Liver (tissue), 9 donors: ENCODE data around the gene PROX2. TPM values are rescaled to one million over a fixed set of nuclear protein-coding genes. Genes with fewer than 3 reads are reported as not detected.

Experiments
- DNase-seq: peaks from one replicate; pipeline ENCODE4 v3.0.0-alpha.2; 2017; ENCODE audit warnings: low spot score
- H3K27ac ChIP-seq, 2 donors: one replicate each; pipeline ENCODE4 v1.7.0; 2013; ENCODE audit warnings: inconsistent platforms in 2 of 2, low read length in 2 of 2, control low read depth in 1 of 2, low read depth in 1 of 2, mild to moderate bottlenecking in 1 of 2
- H3K27me3 ChIP-seq, 4 donors: one replicate each; pipeline versions ENCODE4 v1.6.1 to v1.7.0; 2013; ENCODE audit warnings: low read length in 3 of 4, inconsistent platforms in 1 of 4, mild to moderate bottlenecking in 1 of 4, moderate library complexity in 1 of 4; ENCODE audit not compliant: control insufficient read depth in 4 of 4, insufficient read depth in 4 of 4
- H3K36me3 ChIP-seq, 4 donors: one replicate each; pipeline versions ENCODE4 v1.6.1 to v1.7.0; 2013; ENCODE audit warnings: low read length in 3 of 4, mild to moderate bottlenecking in 3 of 4, low read depth in 1 of 4, moderate library complexity in 1 of 4; ENCODE audit not compliant: control insufficient read depth in 4 of 4, insufficient read depth in 3 of 4
- H3K4me1 ChIP-seq, 4 donors: one replicate each; pipeline versions ENCODE4 v1.6.1 to v1.7.0; 2013; ENCODE audit warnings: low read length in 3 of 4, mild to moderate bottlenecking in 3 of 4, moderate library complexity in 1 of 4; ENCODE audit not compliant: control insufficient read depth in 4 of 4, insufficient read depth in 4 of 4
- H3K4me3 ChIP-seq, 3 donors: one replicate each; pipeline versions ENCODE4 v1.6.1 to v1.7.0; 2013; ENCODE audit warnings: low read length in 3 of 3, control low read depth in 1 of 3, low read depth in 1 of 3, mild to moderate bottlenecking in 1 of 3
- H3K9ac ChIP-seq, 2 donors: one replicate each; pipeline ENCODE4 v1.7.0; 2013; ENCODE audit warnings: low read length in 2 of 2, mild to moderate bottlenecking in 2 of 2, moderate library complexity in 2 of 2, control low read depth in 1 of 2, low read depth in 1 of 2
- H3K9me3 ChIP-seq, 4 donors: one replicate each; pipeline versions ENCODE4 v1.6.1 to v1.7.0; 2013; ENCODE audit warnings: low read length in 3 of 4; ENCODE audit not compliant: control insufficient read depth in 4 of 4
- ATF3 ChIP-seq: IDR thresholded peaks from 2 replicates; pipeline ENCODE4 v1.6.1; 2016; ENCODE audit warnings: antibody characterized with exemption
- CTCF ChIP-seq: fragments of 150-350 bp; IDR thresholded peaks from 2 replicates; pipeline ENCODE4 v1.5.1; 2017; ENCODE audit warnings: improper control_type of control experiment, low read depth, low read length; ENCODE audit not compliant: missing input control
- EGR1 ChIP-seq, 2 donors: IDR thresholded peaks; 2 replicates each; pipeline ENCODE4 v1.6.1; 2016 to 2018; ENCODE audit warnings: antibody characterized with exemption in 2 of 2, low read depth in 2 of 2
- FOXA1 ChIP-seq: IDR thresholded peaks from 2 replicates; pipeline ENCODE4 v1.6.1; 2016; ENCODE audit warnings: antibody characterized with exemption
- FOXA2 ChIP-seq: IDR thresholded peaks from 2 replicates; pipeline ENCODE4 v1.6.1; 2016; ENCODE audit warnings: antibody characterized with exemption
- GABPA ChIP-seq, 2 donors: IDR thresholded peaks in 1 of 2; conservative IDR thresholded peaks in 1 of 2; 2 replicates each; pipeline ENCODE4 v1.6.1; 2016; ENCODE audit warnings: antibody characterized with exemption in 2 of 2, mild to moderate bottlenecking in 1 of 2, moderate library complexity in 1 of 2
- HNF4A ChIP-seq, 2 donors: conservative IDR thresholded peaks; 2 replicates each; pipeline ENCODE4 v1.6.1; 2016; ENCODE audit warnings: antibody characterized with exemption in 2 of 2, mild to moderate bottlenecking in 2 of 2
- HNF4G ChIP-seq: IDR thresholded peaks from 2 replicates; pipeline ENCODE4 v1.6.1; 2016; ENCODE audit warnings: antibody characterized with exemption
- JUND ChIP-seq, 2 donors: IDR thresholded peaks; 2 replicates each; pipeline ENCODE4 v1.6.1; 2016; ENCODE audit warnings: antibody characterized with exemption in 2 of 2
- MAX ChIP-seq: IDR thresholded peaks from 2 replicates; pipeline ENCODE4 v1.6.1; 2016; ENCODE audit warnings: antibody characterized with exemption
- NR2F2 ChIP-seq: IDR thresholded peaks from 2 replicates; pipeline ENCODE4 v1.6.1; 2016; ENCODE audit warnings: antibody characterized with exemption
- RAD21 ChIP-seq, 2 donors: IDR thresholded peaks; 2 replicates each; pipeline ENCODE4 v1.6.1; 2016; ENCODE audit warnings: antibody characterized with exemption in 2 of 2, mild to moderate bottlenecking in 2 of 2
- REST ChIP-seq: IDR thresholded peaks from 2 replicates; pipeline ENCODE4 v1.6.1; 2016; ENCODE audit warnings: antibody characterized with exemption, mild to moderate bottlenecking
- RXRA ChIP-seq, 2 donors: IDR thresholded peaks; 2 replicates each; pipeline ENCODE4 v1.6.1; 2017 to 2018; ENCODE audit warnings: antibody characterized with exemption in 2 of 2, mild to moderate bottlenecking in 1 of 2
- SP1 ChIP-seq: IDR thresholded peaks from 2 replicates; pipeline ENCODE4 v1.6.1; 2018; ENCODE audit warnings: antibody characterized with exemption, mild to moderate bottlenecking
- TAF1 ChIP-seq: conservative IDR thresholded peaks from 2 replicates; pipeline ENCODE4 v1.6.1; 2016; ENCODE audit warnings: antibody characterized with exemption, mild to moderate bottlenecking
- YY1 ChIP-seq: IDR thresholded peaks from 2 replicates; pipeline ENCODE4 v1.6.1; 2016; ENCODE audit warnings: antibody characterized with exemption, mild to moderate bottlenecking
- ZBTB33 ChIP-seq: IDR thresholded peaks from 2 replicates; pipeline ENCODE4 v1.6.1; 2016; ENCODE audit warnings: antibody characterized with exemption
- WGBS: extraction: QIAGEN DNeasy Blood & Tissue Kit; methylation state at CpG from one replicate; pipeline ENCODE4 v1.1.7; 2013; 5-methylcytosine and 5-hydroxymethylcytosine counted together
- polyA plus RNA-seq, 2 donors: library from polyadenylated mRNA; stranded (reverse) in 1 of 2; unstranded in 1 of 2; fragments of 200-250 nt in 1 of 2; fragments of >200 nt in 1 of 2; fragmentation: Nextera tagmentation in 1 of 2; extraction: Ambion mirVana in 1 of 2; gene quantifications; one replicate each; pipeline versions ENCODE4 v1.2.1 to v1.2.3, GENCODE V29; 2013 to 2015
- total RNA-seq, 2 donors: library from RNA; depleted of rRNA; stranded (reverse); fragments of >200 nt; gene quantifications; one replicate each; pipeline ENCODE4 v1.2.3, GENCODE V29; 2014
- donor health status: healthy.
- donor health status: healthy.
- donor health status: healthy.
- donor health status: healthy.
- donor health status: healthy.

PROX2 gene
- total and polyA plus RNA-seq, 4 donors: 0.06 TPM; not detected in 3

- Histone ChIP-seq H3K27me3 (peaks cover 0 to 2% (median 0%) of the 10 kb centered on the region in 4 donors), H3K4me1 (peaks cover 0 to 11% (median 3%) of the 10 kb centered on the region in 4 donors), H3K36me3 (no peaks in the 10 kb centered on the region), H3K9me3 (no peaks in the 10 kb centered on the region), H3K9ac (no peak overlapping the region), H3K27ac (no peak overlapping the region), H3K4me3 (no peak overlapping the region)
- DNase-seq: no peak
- no peak for TF ChIP-seq HNF4G
- no peak for TF ChIP-seq ZBTB33
- TF ChIP-seq ATF3: no peak
- no peak for TF ChIP-seq YY1
- no peak for TF ChIP-seq REST
- no peak for TF ChIP-seq EGR1 (IDR thresholded peaks at IDR 0.05; ENCODE audit: low read depth in 2 of 2)
- TF ChIP-seq HNF4A (conservative IDR thresholded peaks at IDR 0.05): no peak
- TF ChIP-seq CTCF: no peak
- TF ChIP-seq SP1: no peak
- TF ChIP-seq GABPA (IDR thresholded peaks at IDR 0.05 in 1 of 2, conservative IDR thresholded peaks at IDR 0.05 in 1 of 2): no peak
- no peak for TF ChIP-seq MAX
- no peak for TF ChIP-seq FOXA1
- no peak for TF ChIP-seq TAF1
- no peak for TF ChIP-seq NR2F2
- TF ChIP-seq FOXA2: no peak
- TF ChIP-seq RAD21 (IDR thresholded peaks at IDR 0.05): no peak
- TF ChIP-seq JUND (IDR thresholded peaks at IDR 0.05): no peak
- TF ChIP-seq RXRA (IDR thresholded peaks at IDR 0.05): no peak
- 91% methylated on average over 11 of the region's 11 CpGs for WGBS
Observed at GRCh38 chr14:74924061-74924460, 48.1 kb upstream of the PROX2 start.
